Measurements from ENCODE around the gene EXD3. TPM values are rescaled to one million over a fixed set of nuclear protein-coding genes. Genes with fewer than 3 reads are reported as not detected.

EXD3 gene
- total and polyA plus RNA-seq, 2 donors, result 7.5 to 12.0 TPM

- no peak for DNase-seq (ENCODE audit: extremely low spot score)
- H3K4me1 ChIP-seq (ENCODE audit: insufficient read depth), result peaks cover 6% of the 10 kb centered on the region
- no peaks in the 10 kb centered on the region for H3K36me3 ChIP-seq (ENCODE audit: insufficient read depth)
- H3K27ac ChIP-seq (ENCODE audit: low read depth), result no peak overlapping the region
- 48% methylated on average over 24 of the region's 24 CpGs for WGBS
- H3K4me3 ChIP-seq (ENCODE audit: low read depth, low read length), result no peak overlapping the region
These were observed 126.0 kb downstream of the EXD3 start for GRCh38 chr9:137296670-137297664.

- H3K4me1 ChIP-seq (ENCODE audit: insufficient read depth), result peaks cover 4% of the 10 kb centered on the region
- WGBS, result 7% methylated on average over 78 of the region's 78 CpGs
- DNase-seq (ENCODE audit: extremely low spot score), result no peak
- H3K36me3 ChIP-seq (ENCODE audit: insufficient read depth), result no peaks in the 10 kb centered on the region
- peak overlapping the region; percentile 47 for H3K4me3 ChIP-seq (ENCODE audit: low read depth, low read length)
- H3K27ac ChIP-seq (ENCODE audit: low read depth), result no peak overlapping the region
These were observed 126.9 kb downstream of the EXD3 start for GRCh38 chr9:137295849-137296669.

GRCh38 chr9:137295238-137295811 lies 127.6 kb downstream of the EXD3 start:
- Histone ChIP-seq H3K4me3 (ENCODE audit: low read depth, low read length) (peak overlapping the region; percentile 47), H3K27ac (ENCODE audit: low read depth) (no peak overlapping the region), H3K36me3 (ENCODE audit: insufficient read depth) (no peaks in the 10 kb centered on the region), H3K4me1 (ENCODE audit: insufficient read depth) (peaks cover 4% of the 10 kb centered on the region)
- DNase-seq (ENCODE audit: extremely low spot score), result no peak
- 2% methylated on average over 76 of the region's 76 CpGs for WGBS

GRCh38 chr9:137294681-137295237 lies 128.2 kb downstream of the EXD3 start:
- no peak overlapping the region for H3K27ac ChIP-seq (ENCODE audit: low read depth)
- H3K4me1 ChIP-seq (ENCODE audit: insufficient read depth), result peaks cover 4% of the 10 kb centered on the region
- no peak overlapping the region for H3K4me3 ChIP-seq (ENCODE audit: low read depth, low read length)
- H3K36me3 ChIP-seq (ENCODE audit: insufficient read depth), result no peaks in the 10 kb centered on the region
- 19% methylated on average over 35 of the region's 35 CpGs for WGBS
- DNase-seq (ENCODE audit: extremely low spot score), result no peak

GRCh38 chr9:137294091-137294680 lies 128.8 kb downstream of the EXD3 start:
- no peak for DNase-seq (ENCODE audit: extremely low spot score)
- H3K4me1 ChIP-seq (ENCODE audit: insufficient read depth), result peaks cover 4% of the 10 kb centered on the region
- H3K27ac ChIP-seq (ENCODE audit: low read depth), result no peak overlapping the region
- no peaks in the 10 kb centered on the region for H3K36me3 ChIP-seq (ENCODE audit: insufficient read depth)
- H3K4me3 ChIP-seq (ENCODE audit: low read depth, low read length), result peak overlapping the region; percentile 16
- WGBS, result 52% methylated on average over 11 of the region's 11 CpGs

GRCh38 chr9:137293482-137294090 lies 129.4 kb downstream of the EXD3 start:
- peak overlapping the region; percentile 16 for H3K4me3 ChIP-seq (ENCODE audit: low read depth, low read length)
- peaks cover 4% of the 10 kb centered on the region for H3K4me1 ChIP-seq (ENCODE audit: insufficient read depth)
- H3K27ac ChIP-seq (ENCODE audit: low read depth), result no peak overlapping the region
- DNase-seq (ENCODE audit: extremely low spot score), result no peak
- no peaks in the 10 kb centered on the region for H3K36me3 ChIP-seq (ENCODE audit: insufficient read depth)
- 58% methylated on average over 29 of the region's 29 CpGs for WGBS

- Histone ChIP-seq H3K36me3 (ENCODE audit: insufficient read depth) (no peaks in the 10 kb centered on the region), H3K4me1 (ENCODE audit: insufficient read depth) (peaks cover 4% of the 10 kb centered on the region), H3K27ac (ENCODE audit: low read depth) (no peak overlapping the region), H3K4me3 (ENCODE audit: low read depth, low read length) (no peak overlapping the region)
- 62% methylated on average over 15 of the region's 15 CpGs for WGBS
- DNase-seq (ENCODE audit: extremely low spot score), result no peak
These were observed 129.9 kb downstream of the EXD3 start for GRCh38 chr9:137293094-137293481.

GRCh38 chr9:137286975-137287383 lies 136.0 kb downstream of the EXD3 start:
- H3K27ac ChIP-seq (ENCODE audit: low read depth), result no peak overlapping the region
- DNase-seq (ENCODE audit: extremely low spot score), result no peak
- no peaks in the 10 kb centered on the region for H3K36me3 ChIP-seq (ENCODE audit: insufficient read depth)
- H3K4me1 ChIP-seq (ENCODE audit: insufficient read depth), result no peaks in the 10 kb centered on the region
- 47% methylated on average over 14 of the region's 14 CpGs for WGBS
- H3K4me3 ChIP-seq (ENCODE audit: low read depth, low read length), result no peak overlapping the region

GRCh38 chr9:137281345-137282116 lies 141.4 kb downstream of the EXD3 start:
- DNase-seq (ENCODE audit: extremely low spot score), result no peak
- Histone ChIP-seq H3K4me3 (ENCODE audit: low read depth, low read length) (no peak overlapping the region), H3K27ac (ENCODE audit: low read depth) (no peak overlapping the region), H3K4me1 (ENCODE audit: insufficient read depth) (peaks cover 7% of the 10 kb centered on the region), H3K36me3 (ENCODE audit: insufficient read depth) (no peaks in the 10 kb centered on the region)
- 61% methylated on average over 39 of the region's 39 CpGs for WGBS

GRCh38 chr9:137280474-137281344 lies 142.3 kb downstream of the EXD3 start:
- no peak for DNase-seq (ENCODE audit: extremely low spot score)
- peaks cover 7% of the 10 kb centered on the region for H3K4me1 ChIP-seq (ENCODE audit: insufficient read depth)
- no peak overlapping the region for H3K4me3 ChIP-seq (ENCODE audit: low read depth, low read length)
- WGBS, result 47% methylated on average over 85 of the region's 85 CpGs
- no peaks in the 10 kb centered on the region for H3K36me3 ChIP-seq (ENCODE audit: insufficient read depth)
- H3K27ac ChIP-seq (ENCODE audit: low read depth), result no peak overlapping the region

GRCh38 chr9:137279741-137280473 lies 143.1 kb downstream of the EXD3 start:
- H3K4me1 ChIP-seq (ENCODE audit: insufficient read depth), result peaks cover 7% of the 10 kb centered on the region
- WGBS, result 94% methylated on average over 41 of the region's 41 CpGs
- H3K36me3 ChIP-seq (ENCODE audit: insufficient read depth), result no peaks in the 10 kb centered on the region
- no peak for DNase-seq (ENCODE audit: extremely low spot score)
- no peak overlapping the region for H3K27ac ChIP-seq (ENCODE audit: low read depth)
- H3K4me3 ChIP-seq (ENCODE audit: low read depth, low read length), result no peak overlapping the region

Measured in urinary bladder (tissue), 4 donors.